Activated naive CD4-positive, alpha-beta T cell treated with anti-CD3 and anti-CD28 coated beads, Interleukin-2, amount 10 ng/mL, durations not matched to agents 7 days and 5 days (primary cell): ENCODE data around the gene RETREG3.
"Not testable (repeated sequence)": the region's sequence is repeated elsewhere in the genome, so short reads cannot be mapped to it uniquely, and the experiment has no call there.

Experiments used
- CTCF ChIA-PET: fragments of 350-600 bp; sonication (Branson Sonifier 250); formaldehyde crosslinking; loops from one replicate; lab custom pipeline; 2021; ENCODE audit warnings: antibody characterized with exemption; lab: Charles Lee
- DNase-seq: peaks from one replicate; pipeline ENCODE4 v3.0.0-alpha.2; 2020
- H3K27ac Mint-ChIP-seq: one replicate; pipeline ENCODE4 v1.8.0; 2021; ENCODE audit warnings: mild to moderate bottlenecking, moderate library complexity, mixed read lengths
- H3K27me3 Mint-ChIP-seq: one replicate; pipeline ENCODE4 v1.8.0; 2021; ENCODE audit warnings: mild to moderate bottlenecking, mixed read lengths
- H3K36me3 Mint-ChIP-seq: one replicate; pipeline ENCODE4 v1.8.0; 2021; ENCODE audit warnings: mixed read lengths
- H3K4me1 Mint-ChIP-seq: one replicate; pipeline ENCODE4 v1.8.0; 2021; ENCODE audit warnings: mixed read lengths
- H3K4me3 Mint-ChIP-seq: one replicate; pipeline ENCODE4 v1.8.0; 2021; ENCODE audit warnings: mild to moderate bottlenecking, moderate library complexity, mixed read lengths
- H3K9me3 Mint-ChIP-seq: one replicate; pipeline ENCODE4 v1.8.0; 2021; ENCODE audit warnings: mixed read lengths

The RETREG3 gene

GRCh38 chr17:42609182-42609813, at the start of gene RETREG3, which contains the start of gene TUBG1:
Gene RETREG3, minus strand, starts transcription at chr17:42609374. Its CDS starts 50 bp downstream, at chr17:42609324.
Gene TUBG1, plus strand, starts transcription at chr17:42609683. Its CDS starts 55 bp downstream, at chr17:42609738.
- CTCF ChIA-PET, result interaction anchor here (1.1 to 3.7 kb wide), 3 partner anchors 31 to 154 kb away, joined by 3 to 26 read pairs (median 7); partner anchors contain the start of gene PSMC3IP
- peak; percentile 99 for DNase-seq
- H3K9me3 Mint-ChIP-seq, result no peaks in the 10 kb centered on the region
- H3K4me1 Mint-ChIP-seq, result peaks cover 46% of the 10 kb centered on the region
- H3K36me3 Mint-ChIP-seq, result peaks cover 39% of the 10 kb centered on the region
- H3K4me3 Mint-ChIP-seq, result peak within 1 kb of the TSS; percentile 99
- H3K27me3 Mint-ChIP-seq, result peaks cover 5% of the 10 kb centered on the region
- H3K27ac Mint-ChIP-seq, result peak within 1 kb of the TSS; percentile 97

- H3K27me3 Mint-ChIP-seq, result peaks cover 38% of the 10 kb centered on the region
- no peak for DNase-seq
- H3K4me1 Mint-ChIP-seq, result peaks cover 15% of the 10 kb centered on the region
- no peaks in the 10 kb centered on the region for H3K9me3 Mint-ChIP-seq
- no peak overlapping the region for H3K27ac Mint-ChIP-seq
- no peaks in the 10 kb centered on the region for H3K36me3 Mint-ChIP-seq
- CTCF ChIA-PET, result interaction anchor here (1.1 kb wide), 1 partner anchor 23 kb away, joined by 3 read pairs; no protein-coding TSS in a partner anchor
- peak overlapping the region; percentile 80 for H3K4me3 Mint-ChIP-seq
Measured at GRCh38 chr17:42657824-42658588, 48.8 kb upstream of the RETREG3 start.

GRCh38 chr17:42655528-42655927, 46.4 kb upstream of the RETREG3 start:
- H3K36me3 Mint-ChIP-seq, result no peaks in the 10 kb centered on the region
- peaks cover 48% of the 10 kb centered on the region for H3K27me3 Mint-ChIP-seq
- no peak overlapping the region for H3K27ac Mint-ChIP-seq
- H3K4me3 Mint-ChIP-seq, result no peak overlapping the region
- peaks cover 16% of the 10 kb centered on the region for H3K4me1 Mint-ChIP-seq
- DNase-seq, result no peak
- CTCF ChIA-PET, result no interaction called here
- H3K9me3 Mint-ChIP-seq, result no peaks in the 10 kb centered on the region

- H3K27ac Mint-ChIP-seq, result no peak overlapping the region
- CTCF ChIA-PET, result no interaction called here
- DNase-seq, result no peak
- H3K36me3 Mint-ChIP-seq, result no peaks in the 10 kb centered on the region
- no peak overlapping the region for H3K4me3 Mint-ChIP-seq
- no peaks in the 10 kb centered on the region for H3K9me3 Mint-ChIP-seq
- H3K27me3 Mint-ChIP-seq, result peaks cover 44% of the 10 kb centered on the region
- H3K4me1 Mint-ChIP-seq, result peaks cover 6% of the 10 kb centered on the region
Measured at GRCh38 chr17:42653179-42654124, 44.3 kb upstream of the RETREG3 start.

- H3K27me3 Mint-ChIP-seq, result peaks cover 56% of the 10 kb centered on the region
- CTCF ChIA-PET, result interaction anchor here (0.6 kb wide), 1 partner anchor 225 kb away, joined by 5 read pairs; no protein-coding TSS in a partner anchor
- no peak for DNase-seq
- no peaks in the 10 kb centered on the region for H3K9me3 Mint-ChIP-seq
- H3K27ac Mint-ChIP-seq, result no peak overlapping the region
- H3K36me3 Mint-ChIP-seq, result no peaks in the 10 kb centered on the region
- peaks cover 2% of the 10 kb centered on the region for H3K4me1 Mint-ChIP-seq
- no peak overlapping the region for H3K4me3 Mint-ChIP-seq
Measured at GRCh38 chr17:42651392-42651791, 42.2 kb upstream of the RETREG3 start.

GRCh38 chr17:42647778-42648177, 38.6 kb upstream of the RETREG3 start:
- H3K27ac Mint-ChIP-seq, result no peak overlapping the region
- no peaks in the 10 kb centered on the region for H3K36me3 Mint-ChIP-seq
- H3K27me3 Mint-ChIP-seq, result peaks cover 37% of the 10 kb centered on the region
- peaks cover 2% of the 10 kb centered on the region for H3K4me1 Mint-ChIP-seq
- CTCF ChIA-PET, result no interaction called here
- no peak overlapping the region for H3K4me3 Mint-ChIP-seq
- no peaks in the 10 kb centered on the region for H3K9me3 Mint-ChIP-seq
- no peak for DNase-seq

- Mint-ChIP-seq H3K9me3 (no peaks in the 10 kb centered on the region), H3K27ac (no peak overlapping the region), H3K27me3 (peaks cover 38% of the 10 kb centered on the region), H3K36me3 (no peaks in the 10 kb centered on the region), H3K4me3 (no peak overlapping the region), H3K4me1 (no peaks in the 10 kb centered on the region)
- DNase-seq, result no peak
- CTCF ChIA-PET, result no interaction called here
Measured at GRCh38 chr17:42642336-42642735, 33.2 kb upstream of the RETREG3 start.

GRCh38 chr17:42640121-42640520, 30.9 kb upstream of the RETREG3 start:
- Mint-ChIP-seq H3K4me1 (no peaks in the 10 kb centered on the region), H3K27me3 (peaks cover 37% of the 10 kb centered on the region), H3K36me3 (no peaks in the 10 kb centered on the region), H3K4me3 (no peak overlapping the region), H3K9me3 (no peaks in the 10 kb centered on the region), H3K27ac (no peak overlapping the region)
- DNase-seq, result no peak
- CTCF ChIA-PET, result no interaction called here

- CTCF ChIA-PET, result no interaction called here
- H3K27ac Mint-ChIP-seq, result no peak overlapping the region
- H3K4me3 Mint-ChIP-seq, result no peak overlapping the region
- H3K27me3 Mint-ChIP-seq, result peaks cover 37% of the 10 kb centered on the region
- no peaks in the 10 kb centered on the region for H3K36me3 Mint-ChIP-seq
- H3K9me3 Mint-ChIP-seq, result no peaks in the 10 kb centered on the region
- no peaks in the 10 kb centered on the region for H3K4me1 Mint-ChIP-seq
- DNase-seq, result no peak
Measured at GRCh38 chr17:42639525-42640113, 30.4 kb upstream of the RETREG3 start.

- H3K27me3 Mint-ChIP-seq, result peaks cover 15% of the 10 kb centered on the region
- no peaks in the 10 kb centered on the region for H3K4me1 Mint-ChIP-seq
- no peak overlapping the region for H3K27ac Mint-ChIP-seq
- no peak overlapping the region for H3K4me3 Mint-ChIP-seq
- no peaks in the 10 kb centered on the region for H3K9me3 Mint-ChIP-seq
- CTCF ChIA-PET, result interaction anchor here (1.4 kb wide), 1 partner anchor 55 kb away, joined by 4 read pairs; the partner anchor contains the start of gene PSMC3IP
- no peaks in the 10 kb centered on the region for H3K36me3 Mint-ChIP-seq
- no peak for DNase-seq
Measured at GRCh38 chr17:42632949-42633444, 23.8 kb upstream of the RETREG3 start.

GRCh38 chr17:42629411-42630009, 20.3 kb upstream of the RETREG3 start:
- H3K4me1 Mint-ChIP-seq, result no peaks in the 10 kb centered on the region
- DNase-seq, result no peak
- no peak overlapping the region for H3K27ac Mint-ChIP-seq
- H3K36me3 Mint-ChIP-seq, result no peaks in the 10 kb centered on the region
- CTCF ChIA-PET, result no interaction called here
- H3K9me3 Mint-ChIP-seq, result no peaks in the 10 kb centered on the region
- peaks cover 12% of the 10 kb centered on the region for H3K27me3 Mint-ChIP-seq
- no peak overlapping the region for H3K4me3 Mint-ChIP-seq

- H3K4me1 Mint-ChIP-seq, CTCF ChIA-PET, DNase-seq, H3K27ac Mint-ChIP-seq, H3K4me3 Mint-ChIP-seq, H3K9me3 Mint-ChIP-seq, H3K36me3 Mint-ChIP-seq, H3K27me3 Mint-ChIP-seq: not testable (repeated sequence)
Measured at GRCh38 chr17:42627032-42627764, 18.0 kb upstream of the RETREG3 start.
